ENCODE data around the gene COL23A1.

COL23A1 gene

GRCh38 chr5:178266581-178266980 is 323.6 kb downstream of the COL23A1 start:
- H3K27ac ChIP-seq: no peak overlapping the region
- no peaks in the 10 kb centered on the region for H3K4me1 ChIP-seq (ENCODE audit: control insufficient read depth in 1 of 2, insufficient read depth in 1 of 2, low read depth in 1 of 2, low read length in 1 of 2)
- H3K36me3 ChIP-seq: no peaks in the 10 kb centered on the region
- no peak overlapping the region for H3K4me3 ChIP-seq (ENCODE audit: low read depth in 1 of 2, low read length in 1 of 2)
- no peaks in the 10 kb centered on the region for H3K27me3 ChIP-seq
- no peaks in the 10 kb centered on the region for H3K9me3 ChIP-seq
- no peak for TF ChIP-seq CTCF (IDR thresholded peaks at IDR 0.05)

DNA sequence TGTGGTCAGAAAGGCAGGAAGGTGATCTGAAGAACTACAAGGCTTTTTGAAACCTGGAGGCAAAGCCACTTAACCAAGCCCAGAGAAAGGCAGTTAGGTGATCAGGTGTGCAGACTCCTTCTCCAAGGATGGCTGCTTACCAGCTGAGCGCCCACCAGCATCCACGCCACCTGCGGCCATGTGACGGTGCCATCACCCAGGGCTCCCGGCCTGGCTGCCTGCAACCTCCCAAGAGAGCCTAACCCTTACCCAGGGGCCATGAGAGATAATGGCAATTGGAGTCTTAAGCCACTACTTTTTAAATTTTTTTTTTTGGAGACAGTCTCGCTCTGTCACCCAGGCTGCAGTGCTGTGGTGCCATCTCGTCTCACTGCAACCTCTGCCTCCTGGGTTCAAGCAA is 324.4 kb downstream of the COL23A1 start:
- no peak for TF ChIP-seq CTCF (IDR thresholded peaks at IDR 0.05)
- Histone ChIP-seq H3K4me3 (ENCODE audit: low read depth in 1 of 2, low read length in 1 of 2) (no peak overlapping the region), H3K4me1 (ENCODE audit: control insufficient read depth in 1 of 2, insufficient read depth in 1 of 2, low read depth in 1 of 2, low read length in 1 of 2) (no peaks in the 10 kb centered on the region), H3K36me3 (no peaks in the 10 kb centered on the region), H3K9me3 (no peaks in the 10 kb centered on the region), H3K27me3 (no peaks in the 10 kb centered on the region), H3K27ac (no peak overlapping the region)

GRCh38 chr5:178264044-178264443 is 326.1 kb downstream of the COL23A1 start:
- Histone ChIP-seq H3K27ac (no peak overlapping the region), H3K36me3 (no peaks in the 10 kb centered on the region), H3K9me3 (no peaks in the 10 kb centered on the region), H3K4me1 (ENCODE audit: control insufficient read depth in 1 of 2, insufficient read depth in 1 of 2, low read depth in 1 of 2, low read length in 1 of 2) (no peaks in the 10 kb centered on the region), H3K4me3 (ENCODE audit: low read depth in 1 of 2, low read length in 1 of 2) (no peak overlapping the region), H3K27me3 (no peaks in the 10 kb centered on the region)
- TF ChIP-seq CTCF (IDR thresholded peaks at IDR 0.05): no peak

DNA sequence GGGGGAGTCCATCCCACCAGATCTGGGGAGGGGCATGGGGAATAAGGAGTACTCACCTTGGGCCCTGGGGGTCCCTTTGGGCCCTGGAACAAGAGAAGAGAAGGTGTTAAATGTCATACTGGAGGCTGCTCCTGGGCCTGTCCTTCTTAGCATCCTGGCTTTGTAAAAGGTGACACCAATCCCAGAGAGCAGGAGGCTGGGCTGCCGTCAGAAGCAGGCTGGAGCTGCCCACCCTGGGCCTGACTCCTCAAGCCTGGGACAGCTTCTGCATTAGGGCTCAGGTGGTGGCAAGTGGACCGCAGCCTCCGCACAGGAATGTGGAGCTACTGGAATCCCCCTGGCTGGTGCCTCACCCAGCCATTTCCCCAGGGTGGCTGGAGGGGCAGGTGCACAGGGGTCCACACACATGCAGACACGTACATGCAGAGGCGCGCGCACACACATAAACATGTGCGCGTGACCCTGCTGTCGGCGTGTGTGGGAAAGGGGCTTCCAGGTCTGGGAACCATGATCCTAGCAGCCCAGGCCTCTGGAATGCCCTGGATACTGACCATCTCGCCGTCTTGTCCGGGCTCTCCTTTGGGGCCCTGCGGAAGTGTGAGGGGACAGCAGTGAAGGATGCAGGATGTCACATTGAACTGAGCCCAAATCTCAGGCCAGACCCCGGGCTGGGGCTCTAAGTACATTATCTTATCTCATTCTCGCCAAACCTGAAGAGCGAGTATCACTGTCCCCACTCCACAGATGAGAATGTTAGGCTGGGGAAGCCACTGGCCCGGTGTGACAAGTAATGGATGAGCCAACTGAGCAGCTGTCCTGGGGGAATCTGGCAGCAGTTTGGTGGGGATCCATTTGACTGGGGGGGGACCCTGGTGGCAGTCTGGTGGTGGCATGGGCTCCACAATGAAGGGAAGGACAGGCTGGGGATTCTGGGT is 328.3 kb downstream of the COL23A1 start:
- Histone ChIP-seq H3K27me3 (no peaks in the 10 kb centered on the region), H3K4me3 (ENCODE audit: low read depth in 1 of 2, low read length in 1 of 2) (no peak overlapping the region), H3K9me3 (no peaks in the 10 kb centered on the region), H3K4me1 (ENCODE audit: control insufficient read depth in 1 of 2, insufficient read depth in 1 of 2, low read depth in 1 of 2, low read length in 1 of 2) (no peaks in the 10 kb centered on the region), H3K27ac (no peak overlapping the region), H3K36me3 (no peaks in the 10 kb centered on the region)
- TF ChIP-seq CTCF (IDR thresholded peaks at IDR 0.05): no peak

DNA sequence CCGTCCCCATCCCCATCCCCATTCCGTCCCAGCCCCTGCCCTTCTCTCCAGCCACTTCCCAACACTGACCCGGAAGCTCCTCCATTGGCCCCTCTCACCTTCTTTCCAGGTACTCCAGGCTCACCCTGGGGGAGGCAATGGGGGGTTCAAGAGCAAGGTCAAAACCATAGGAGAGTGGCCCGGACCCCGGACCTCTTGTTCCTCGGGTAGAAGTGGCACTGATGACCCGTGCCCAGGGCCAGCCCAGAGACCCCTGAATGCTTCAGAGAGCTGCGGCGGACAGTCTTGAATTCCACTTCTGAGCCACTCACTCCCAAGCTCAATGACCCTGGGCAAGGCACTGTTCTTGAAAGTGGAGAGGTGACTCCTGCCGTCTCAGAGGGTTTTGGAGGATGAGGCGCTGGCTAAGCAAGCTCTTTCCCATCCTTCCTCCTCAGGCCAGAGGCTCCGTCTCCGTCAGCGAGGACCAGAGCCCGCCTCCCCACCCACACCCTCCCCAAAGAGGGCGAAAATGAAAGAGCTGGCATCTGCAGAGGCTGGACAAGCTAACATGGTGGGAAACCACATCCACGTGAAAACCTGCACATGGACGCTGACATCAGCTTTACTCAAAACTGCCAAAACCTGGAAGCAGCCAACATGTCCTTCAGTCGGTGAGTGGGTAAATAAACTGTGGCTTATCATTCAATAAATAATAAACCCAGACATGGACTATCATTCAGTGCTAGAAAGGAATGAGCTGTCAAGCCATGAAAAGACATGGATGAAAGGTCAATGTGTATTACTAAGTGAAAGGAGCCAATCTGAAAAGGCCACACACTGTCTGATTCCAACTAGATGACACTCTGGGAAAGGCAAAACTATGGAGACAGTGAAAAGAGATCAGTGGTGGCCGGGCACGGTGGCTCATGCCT is 330.3 kb downstream of the COL23A1 start:
- Histone ChIP-seq H3K27me3 (no peaks in the 10 kb centered on the region), H3K27ac (no peak overlapping the region), H3K4me3 (ENCODE audit: low read depth in 1 of 2, low read length in 1 of 2) (no peak overlapping the region), H3K9me3 (no peaks in the 10 kb centered on the region), H3K4me1 (ENCODE audit: control insufficient read depth in 1 of 2, insufficient read depth in 1 of 2, low read depth in 1 of 2, low read length in 1 of 2) (no peaks in the 10 kb centered on the region), H3K36me3 (no peaks in the 10 kb centered on the region)
- TF ChIP-seq CTCF (IDR thresholded peaks at IDR 0.05): no peak

Measured in neutrophil (primary cell).